ENCODE results near the gene CARD18. TPM values are rescaled to one million over a fixed set of nuclear protein-coding genes. Genes with fewer than 3 reads are reported as not detected.

The CARD18 gene
- total RNA-seq, 2 donors from 2014 or later: not detected

- Histone ChIP-seq H3K4me3 (no peak overlapping the region), H3K27me3 (no peaks in the 10 kb centered on the region), H3K9ac (ENCODE audit: low read depth in 2 of 2, low read length in 2 of 2) (no peak overlapping the region), H3K9me3 (no peaks in the 10 kb centered on the region), H3K36me3 (no peaks in the 10 kb centered on the region), H3K27ac (no peak overlapping the region), H3K4me1 (no peaks in the 10 kb centered on the region)
- DNase-seq: no peak
- intact Hi-C loops (cut with DNase I): no loop called here
- no peak for TF ChIP-seq CTCF (IDR thresholded peaks at IDR 0.05)
Measured at GRCh38 chr11:105137286-105137685, 2.3 kb downstream of the CARD18 start.

GRCh38 chr11:105135883-105136282 is 3.7 kb downstream of the CARD18 start:
- H3K9ac ChIP-seq (ENCODE audit: low read depth in 2 of 2, low read length in 2 of 2): no peak overlapping the region
- no peaks in the 10 kb centered on the region for H3K9me3 ChIP-seq
- no peaks in the 10 kb centered on the region for H3K36me3 ChIP-seq
- H3K27ac ChIP-seq: no peak overlapping the region
- intact Hi-C loops (cut with DNase I): no loop called here
- no peak for DNase-seq
- no peaks in the 10 kb centered on the region for H3K4me1 ChIP-seq
- no peaks in the 10 kb centered on the region for H3K27me3 ChIP-seq
- no peak for TF ChIP-seq CTCF (IDR thresholded peaks at IDR 0.05)
- H3K4me3 ChIP-seq: no peak overlapping the region

- Histone ChIP-seq H3K4me1 (no peaks in the 10 kb centered on the region), H3K27me3 (no peaks in the 10 kb centered on the region), H3K9me3 (no peaks in the 10 kb centered on the region), H3K36me3 (no peaks in the 10 kb centered on the region), H3K4me3 (no peak overlapping the region), H3K27ac (no peak overlapping the region), H3K9ac (ENCODE audit: low read depth in 2 of 2, low read length in 2 of 2) (no peak overlapping the region)
- intact Hi-C loops (cut with DNase I): no loop called here
- TF ChIP-seq CTCF (IDR thresholded peaks at IDR 0.05): no peak
- DNase-seq: no peak
Measured at GRCh38 chr11:105132716-105133511, 6.7 kb downstream of the CARD18 start.

GRCh38 chr11:105130189-105130813 is 9.3 kb downstream of the CARD18 start:
- H3K27ac ChIP-seq: no peak overlapping the region
- TF ChIP-seq CTCF (IDR thresholded peaks at IDR 0.05): no peak
- H3K36me3 ChIP-seq: no peaks in the 10 kb centered on the region
- intact Hi-C loops (cut with DNase I): no loop called here
- no peak overlapping the region for H3K9ac ChIP-seq (ENCODE audit: low read depth in 2 of 2, low read length in 2 of 2)
- no peaks in the 10 kb centered on the region for H3K4me1 ChIP-seq
- no peak for DNase-seq
- no peaks in the 10 kb centered on the region for H3K27me3 ChIP-seq
- H3K4me3 ChIP-seq: no peak overlapping the region
- H3K9me3 ChIP-seq: no peaks in the 10 kb centered on the region

GRCh38 chr11:105124756-105125155 is 14.8 kb downstream of the CARD18 start:
- H3K36me3 ChIP-seq: no peaks in the 10 kb centered on the region
- intact Hi-C loops (cut with DNase I): no loop called here

More at GRCh38 chr11:105124756-105125155, 14.8 kb downstream of the CARD18 start:
- no peak overlapping the region for H3K27ac ChIP-seq
- no peaks in the 10 kb centered on the region for H3K27me3 ChIP-seq
- no peak overlapping the region for H3K9ac ChIP-seq (ENCODE audit: low read depth in 2 of 2, low read length in 2 of 2)
- TF ChIP-seq CTCF (IDR thresholded peaks at IDR 0.05): no peak
- DNase-seq: no peak
- no peak overlapping the region for H3K4me3 ChIP-seq
- H3K9me3 ChIP-seq: no peaks in the 10 kb centered on the region
- no peaks in the 10 kb centered on the region for H3K4me1 ChIP-seq
